Endothelial cell of umbilical vein (primary cell): ENCODE results near the gene ADGRG7. TPM values are rescaled to one million over a fixed set of nuclear protein-coding genes. Genes with fewer than 3 reads are reported as not detected.
A peak's percentile ranks its signal among the peaks of the same experiment; 100 is the strongest.

Experiments used
- BruUV-seq: library from RNA; stranded (reverse); fragments of 400-500 nt; replicated peaks from 2 replicates; lab custom pipeline; 2021; lab: Mats Ljungman, UMichigan
- CTCF ChIA-PET: fragments of 300-600, 350-600 bp; sonication (Branson Sonifier 250); formaldehyde crosslinking; loops from one replicate; lab custom pipeline; 2021; ENCODE audit warnings: antibody characterized with exemption, inconsistent platforms; lab: Charles Lee
- POLR2A ChIA-PET: fragments of 300-600, 350-600 bp; sonication (Branson Sonifier 250); formaldehyde crosslinking; loops from one replicate; lab custom pipeline; 2021; ENCODE audit warnings: antibody characterized with exemption, inconsistent platforms; lab: Charles Lee
- DNase-seq: peaks from one replicate; pipeline ENCODE4 v3.0.0-alpha.2; 2011; ENCODE audit warnings: low read depth, low spot score
- FAIRE-seq: peaks from 2 replicates; lab custom pipeline; 2011; peaks lifted over from hg19 to GRCh38; lab: Jason Lieb, UNC
- H2AFZ ChIP-seq: 2 replicates; pipeline ENCODE4 v1.6.0; 2012; ENCODE audit warnings: low read depth, low read length, control low read depth, inconsistent platforms
- H3K27ac ChIP-seq: 2 replicates; pipeline ENCODE4 v1.5.1; 2011; ENCODE audit warnings: low read depth, mild to moderate bottlenecking, control low read depth, low read length, moderate library complexity; ENCODE audit not compliant: insufficient read depth
- H3K27me3 ChIP-seq, 2 experiments: 2 replicates each; pipeline versions ENCODE4 v1.6.0 to v1.6.1; 2011; ENCODE audit warnings: low read length in 2 of 2, mixed read lengths in 1 of 2; ENCODE audit not compliant: control insufficient read depth in 2 of 2, insufficient read depth in 2 of 2
- H3K36me3 ChIP-seq, 2 experiments: 2 replicates in 1 of 2; 3 replicates in 1 of 2; pipeline ENCODE4 v1.5.1; 2011; ENCODE audit warnings: low read length in 2 of 2, mild to moderate bottlenecking in 1 of 2, moderate library complexity in 1 of 2; ENCODE audit not compliant: control insufficient read depth in 2 of 2, insufficient read depth in 2 of 2; ENCODE audit errors: extremely low read depth in 1 of 2
- H3K4me1 ChIP-seq: 3 replicates; pipeline ENCODE4 v1.5.1; 2011; ENCODE audit warnings: mild to moderate bottlenecking, low read length; ENCODE audit not compliant: control insufficient read depth, insufficient read depth; ENCODE audit errors: extremely low read depth
- H3K4me2 ChIP-seq: 2 replicates; pipeline ENCODE4 v1.6.1; 2011; ENCODE audit warnings: low read length, control low read depth, mixed read lengths; ENCODE audit not compliant: insufficient read depth
- H3K4me3 ChIP-seq, 3 experiments: fragments of 200-600 bp in 1 of 3; sonication (generic), shearing (Covaris generic) in 1 of 3; replicated peaks in 1 of 3; 2 replicates each; pipeline ENCODE4 v1.5.1; 2011 to 2016; ENCODE audit warnings: control low read depth in 3 of 3, low read length in 3 of 3, mild to moderate bottlenecking in 2 of 3, inconsistent platforms in 1 of 3, low read depth in 1 of 3, moderate library complexity in 1 of 3; ENCODE audit not compliant: insufficient read depth in 1 of 3
- H3K79me2 ChIP-seq: 2 replicates; pipeline ENCODE4 v1.6.0; 2012; ENCODE audit warnings: low read length, inconsistent platforms; ENCODE audit not compliant: control insufficient read depth, insufficient read depth
- H3K9ac ChIP-seq: replicated peaks from 2 replicates; pipeline ENCODE3; 2011; ENCODE audit warnings: low read length, control low read depth; ENCODE audit not compliant: insufficient read depth; ENCODE audit errors: extremely low read depth
- H3K9me1 ChIP-seq: replicated peaks from 3 replicates; pipeline ENCODE4 v1.6.0; 2011; ENCODE audit warnings: mild to moderate bottlenecking, low read length; ENCODE audit not compliant: control insufficient read depth, insufficient read depth; ENCODE audit errors: extremely low read depth
- H3K9me3 ChIP-seq: replicated peaks from 2 replicates; pipeline ENCODE4 v1.5.1; 2012; ENCODE audit warnings: low read length, inconsistent platforms; ENCODE audit not compliant: control insufficient read depth, insufficient read depth
- H4K20me1 ChIP-seq: replicated peaks from 2 replicates; pipeline ENCODE3; 2011; ENCODE audit warnings: mild to moderate bottlenecking, low read length; ENCODE audit not compliant: control insufficient read depth, insufficient read depth; ENCODE audit errors: extremely low read depth
- EZH2 ChIP-seq: IDR thresholded peaks from 2 replicates; pipeline ENCODE4 v1.6.1; 2012; ENCODE audit warnings: borderline replicate concordance, low read depth, mild to moderate bottlenecking, moderate library complexity, low read length, inconsistent platforms; ENCODE audit not compliant: severe bottlenecking
- FOS ChIP-seq: IDR thresholded peaks from 2 replicates; pipeline ENCODE4 v1.6.1; 2011; ENCODE audit warnings: mild to moderate bottlenecking, low read length, moderate library complexity, borderline replicate concordance; ENCODE audit not compliant: insufficient read depth
- GATA2 ChIP-seq: IDR thresholded peaks from 2 replicates; pipeline ENCODE4 v1.7.0; 2011; ENCODE audit warnings: low read depth, mild to moderate bottlenecking, moderate library complexity, mixed read lengths, low read length; ENCODE audit not compliant: insufficient read length, insufficient read depth
- JUN ChIP-seq: IDR thresholded peaks from 2 replicates; pipeline ENCODE4 v1.6.1; 2011; ENCODE audit warnings: borderline replicate concordance, low read depth; ENCODE audit not compliant: insufficient read length, insufficient read depth
- MYC ChIP-seq: IDR thresholded peaks from one replicate; pipeline ENCODE4 v1.6.1; 2011; ENCODE audit warnings: mild to moderate bottlenecking, low read depth, low read length
- POLR2A ChIP-seq: IDR thresholded peaks from 2 replicates; pipeline ENCODE4 v1.6.1; 2012; ENCODE audit warnings: low read depth, mild to moderate bottlenecking, control low read depth, low read length
- POLR2AphosphoS5 ChIP-seq: IDR thresholded peaks from 2 replicates; pipeline ENCODE4 v1.6.1; 2012; ENCODE audit warnings: low read depth, mild to moderate bottlenecking, control low read depth, low read length, moderate library complexity; ENCODE audit not compliant: insufficient read depth
- dilution Hi-C: fragments of 300-500 bp; cut with MboI; formaldehyde crosslinking; loops from one replicate; pipeline ENCODE4 v1.15.0; 2019; ENCODE audit warnings: low sequenced_read_pairs; ENCODE audit not compliant: extremely low pct_ligation_motif_present
- intact Hi-C: fragments of 100-400 bp; cut with micrococcal nuclease; formaldehyde crosslinking; loops from one replicate; pipeline ENCODE4 v1.10.0; 2022
- polyA plus RNA-seq, 4 experiments: library from polyadenylated mRNA; depleted of rRNA in 3 of 4; stranded (reverse) in 3 of 4; unstranded in 1 of 4; fragments of >200 nt; gene quantifications; 2 replicates each; pipeline versions ENCODE4 v1.2.1 to v1.2.3, GENCODE V29; 2011 to 2012; ENCODE audit warnings: missing spikeins in 1 of 4
- total RNA-seq: library from RNA; stranded (reverse); gene quantifications from 2 replicates; pipeline ENCODE4 v1.2.3, GENCODE V29; 2021
- TF ChIP-seq, protein P1 (sequence below), 2 donors: IDR thresholded peaks; 1 replicate in 1 of 2; 2 replicates in 1 of 2; pipeline ENCODE4 v1.5.1; 2011; ENCODE audit warnings: low read length in 2 of 2, mild to moderate bottlenecking in 2 of 2, moderate library complexity in 2 of 2, control low read depth in 1 of 2, inconsistent platforms in 1 of 2, low read depth in 1 of 2; ENCODE audit not compliant: insufficient read depth in 1 of 2; ENCODE audit errors: extremely low read depth in 1 of 2
- TF ChIP-seq, protein P2 (sequence below): IDR thresholded peaks from 2 replicates; pipeline ENCODE4 v1.6.1; 2011; ENCODE audit not compliant: insufficient read depth, insufficient read length

The ADGRG7 gene
- total and polyA plus RNA-seq, 2 donors (not counting 3 experiments of a cell fraction or from before 2014, with no cell fraction given) = not detected

DNA sequence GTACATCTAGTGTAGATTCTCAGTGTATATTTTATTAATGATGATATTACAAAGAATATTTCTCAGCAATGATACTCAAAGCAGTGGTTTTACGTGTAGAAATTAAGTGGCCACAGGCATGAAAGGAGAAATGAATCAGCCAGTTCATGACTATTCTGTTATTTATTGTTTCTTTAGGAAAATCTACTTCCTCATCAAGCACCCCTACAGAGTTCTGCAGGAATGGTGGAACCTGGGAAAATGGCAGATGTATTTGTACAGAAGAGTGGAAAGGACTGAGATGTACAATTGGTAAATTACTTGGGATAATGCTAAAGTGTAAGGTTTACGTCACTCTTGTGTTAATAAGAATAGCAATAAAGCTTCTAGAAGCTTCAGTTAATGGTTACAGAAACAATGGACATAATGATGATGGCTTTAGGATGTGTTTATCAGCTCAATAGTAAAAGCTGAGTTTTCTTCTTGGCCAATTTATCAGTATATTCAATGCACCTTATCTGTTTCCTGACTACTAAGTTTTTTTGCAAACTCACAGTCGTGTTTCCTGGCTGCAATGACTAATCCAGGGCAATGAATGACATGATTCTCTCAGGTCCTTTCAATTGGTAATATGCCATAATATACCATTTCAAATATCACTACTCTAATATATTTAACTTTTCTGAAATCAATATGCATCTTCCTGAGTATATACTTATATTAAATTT is 20.2 kb downstream of the ADGRG7 start:
- FAIRE-seq (peak; percentile 85), DNase-seq (peak; percentile 88)
- no peaks in the 10 kb centered on the region for H3K9me1 ChIP-seq
- H3K9ac ChIP-seq = no peak overlapping the region
- ChIA-PET CTCF (interaction anchor here (0.6 to 1.0 kb wide), 4 partner anchors 38 to 167 kb away, joined by 3 to 4 read pairs (median 3); no protein-coding TSS in a partner anchor), POLR2A (no interaction called here)
- H3K9me3 ChIP-seq = no peaks in the 10 kb centered on the region
- peak overlapping the region; percentile 55 for H2AFZ ChIP-seq
- H3K27ac ChIP-seq = peak overlapping the region; percentile 84
- intact Hi-C loops (loop anchor here (5.0 kb wide), 2 partner anchors 78 to 167 kb away; partner anchors contain the start of gene TFG), dilution Hi-C loops (no loop called here)
- H3K36me3 ChIP-seq = no peaks in the 10 kb centered on the region
- peak overlapping the region in 1 of 3 experiments; percentile 12 for H3K4me3 ChIP-seq
- no TSS peak for BruUV-seq
- no peaks in the 10 kb centered on the region for H3K27me3 ChIP-seq
- peak; percentile 55 for TF ChIP-seq POLR2A
- TF ChIP-seq JUN = peak; percentile 85
- TF ChIP-seq, protein P1, sequence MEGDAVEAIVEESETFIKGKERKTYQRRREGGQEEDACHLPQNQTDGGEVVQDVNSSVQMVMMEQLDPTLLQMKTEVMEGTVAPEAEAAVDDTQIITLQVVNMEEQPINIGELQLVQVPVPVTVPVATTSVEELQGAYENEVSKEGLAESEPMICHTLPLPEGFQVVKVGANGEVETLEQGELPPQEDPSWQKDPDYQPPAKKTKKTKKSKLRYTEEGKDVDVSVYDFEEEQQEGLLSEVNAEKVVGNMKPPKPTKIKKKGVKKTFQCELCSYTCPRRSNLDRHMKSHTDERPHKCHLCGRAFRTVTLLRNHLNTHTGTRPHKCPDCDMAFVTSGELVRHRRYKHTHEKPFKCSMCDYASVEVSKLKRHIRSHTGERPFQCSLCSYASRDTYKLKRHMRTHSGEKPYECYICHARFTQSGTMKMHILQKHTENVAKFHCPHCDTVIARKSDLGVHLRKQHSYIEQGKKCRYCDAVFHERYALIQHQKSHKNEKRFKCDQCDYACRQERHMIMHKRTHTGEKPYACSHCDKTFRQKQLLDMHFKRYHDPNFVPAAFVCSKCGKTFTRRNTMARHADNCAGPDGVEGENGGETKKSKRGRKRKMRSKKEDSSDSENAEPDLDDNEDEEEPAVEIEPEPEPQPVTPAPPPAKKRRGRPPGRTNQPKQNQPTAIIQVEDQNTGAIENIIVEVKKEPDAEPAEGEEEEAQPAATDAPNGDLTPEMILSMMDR (IDR thresholded peaks at IDR 0.05; ENCODE audit: extremely low read depth in 1 of 2, insufficient read depth in 1 of 2, low read depth in 1 of 2, low read length in 2 of 2) = no peak
- TF ChIP-seq, protein P2, sequence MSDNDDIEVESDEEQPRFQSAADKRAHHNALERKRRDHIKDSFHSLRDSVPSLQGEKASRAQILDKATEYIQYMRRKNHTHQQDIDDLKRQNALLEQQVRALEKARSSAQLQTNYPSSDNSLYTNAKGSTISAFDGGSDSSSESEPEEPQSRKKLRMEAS = no peak
- peak; percentile 78 for TF ChIP-seq GATA2
- peak; percentile 36 for TF ChIP-seq POLR2AphosphoS5
- no peak for TF ChIP-seq MYC
- no peak for TF ChIP-seq EZH2
- TF ChIP-seq FOS = peak; percentile 60
- H3K79me2 ChIP-seq = no peaks in the 10 kb centered on the region
- no peaks in the 10 kb centered on the region for H4K20me1 ChIP-seq
- peaks cover 16% of the 10 kb centered on the region for H3K4me1 ChIP-seq
- peak overlapping the region; percentile 87 for H3K4me2 ChIP-seq
